ENCODE results near the gene ST3GAL2.

Gene ST3GAL2

GRCh38 chr16:70402916-70403659 lies 35.8 kb downstream of the ST3GAL2 start:
- Histone ChIP-seq H3K4me3 (peak overlapping the region in 3 of 10 experiments; percentile 13 to 21 (median 18); a peak in 3 of 20 replicates), H3K36me3 (peaks cover 25 to 44% (median 31%) of the 10 kb centered on the region in 11 experiments), H3K4me1 (peaks cover 45 to 81% (median 71%) of the 10 kb centered on the region in 10 experiments), H3K9me3 (replicated peaks in 1 of 11) (peaks cover 0 to 4% (median 0%) of the 10 kb centered on the region in 11 experiments; a peak in 1 of 22 replicates), H3K9ac (peak overlapping the region in 2 of 11 experiments; percentile 57 to 64; a peak in 1 of 22 replicates), H3K27ac (peak overlapping the region in 6 of 11 experiments; percentile 60 to 82 (median 70); a peak in 9 of 22 replicates), H3K27me3 (peaks cover 0 to 88% (median 0%) of the 10 kb centered on the region in 11 experiments; a peak in 9 of 22 replicates), H4K20me1 (peaks cover 45 to 99% (median 81%) of the 10 kb centered on the region in 11 experiments), H3K4me2 (peak overlapping the region; percentile 61 to 97 (median 82))
- TF ChIP-seq Cebpa-rat (IDR thresholded peaks at IDR 0.05): peak in 10 of 11 experiments; percentile 26 to 90 (median 82); a peak in 16 of 22 replicates

- Histone ChIP-seq H3K9me3 (replicated peaks in 1 of 11) (no peaks in the 10 kb centered on the region), H3K4me1 (peaks cover 26 to 55% (median 40%) of the 10 kb centered on the region in 10 experiments), H3K4me2 (no peak overlapping the region), H3K36me3 (peaks cover 33 to 51% (median 44%) of the 10 kb centered on the region in 11 experiments), H4K20me1 (peaks cover 41 to 98% (median 69%) of the 10 kb centered on the region in 11 experiments), H3K27me3 (peaks cover 0 to 62% (median 0%) of the 10 kb centered on the region in 11 experiments; a peak in 8 of 22 replicates), H3K4me3 (no peak overlapping the region), H3K9ac (peak overlapping the region in 1 of 11 experiments; percentile 24; a peak in 1 of 22 replicates), H3K27ac (peak overlapping the region in 1 of 11 experiments; percentile 10; a peak in 1 of 22 replicates)
- no peak for TF ChIP-seq Cebpa-rat (IDR thresholded peaks at IDR 0.05)
Observed at GRCh38 chr16:70399951-70400350, 38.9 kb downstream of the ST3GAL2 start.

GRCh38 chr16:70399381-70399780 lies 39.5 kb downstream of the ST3GAL2 start:
- no peak for TF ChIP-seq Cebpa-rat (IDR thresholded peaks at IDR 0.05)
- H3K4me2 ChIP-seq: no peak overlapping the region
- peaks cover 39 to 57% (median 50%) of the 10 kb centered on the region in 11 experiments for H3K36me3 ChIP-seq
- H3K4me3 ChIP-seq: no peak overlapping the region
- peak overlapping the region in 2 of 11 experiments; percentile 24 to 38; a peak in 2 of 22 replicates for H3K9ac ChIP-seq
- H3K4me1 ChIP-seq: peaks cover 20 to 49% (median 34%) of the 10 kb centered on the region in 10 experiments
- H3K27me3 ChIP-seq: peaks cover 0 to 62% (median 0%) of the 10 kb centered on the region in 11 experiments; a peak in 8 of 22 replicates
- H3K27ac ChIP-seq: peak overlapping the region in 1 of 11 experiments; percentile 10; a peak in 1 of 22 replicates
- H4K20me1 ChIP-seq: peaks cover 41 to 99% (median 74%) of the 10 kb centered on the region in 11 experiments
- no peaks in the 10 kb centered on the region for H3K9me3 ChIP-seq (replicated peaks in 1 of 11)

DNA sequence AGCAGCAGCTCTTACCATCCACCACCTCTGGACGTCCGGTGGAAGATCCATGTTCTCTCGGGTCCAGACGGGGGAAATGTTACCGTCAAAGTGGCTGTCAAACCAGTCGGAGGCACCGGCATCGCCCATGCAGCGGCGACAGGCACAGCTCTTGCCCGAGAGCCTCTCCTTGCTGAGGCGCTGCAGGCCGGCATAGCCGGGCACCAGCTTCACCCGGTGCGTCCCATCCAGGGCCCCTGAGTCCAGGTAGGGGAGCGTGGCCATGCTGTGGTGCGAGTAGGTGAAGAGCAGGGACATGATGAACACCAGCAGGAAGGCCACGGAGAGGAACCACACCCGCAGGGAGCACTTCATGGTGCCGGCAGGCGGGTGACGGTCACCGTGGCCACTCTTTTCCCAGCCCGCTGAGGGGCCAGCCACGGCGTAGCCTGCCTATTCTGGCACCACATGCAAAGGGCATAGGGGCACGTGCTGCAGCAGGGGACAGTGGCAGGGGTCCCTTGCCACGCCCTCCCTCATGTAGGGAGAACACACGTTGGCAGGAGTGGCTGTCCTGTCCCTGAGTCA lies 40.6 kb downstream of the ST3GAL2 start:
- Histone ChIP-seq H3K4me1 (peaks cover 9 to 38% (median 23%) of the 10 kb centered on the region in 10 experiments), H3K4me2 (no peak overlapping the region), H3K27me3 (peaks cover 0 to 54% (median 0%) of the 10 kb centered on the region in 11 experiments; a peak in 8 of 22 replicates), H3K4me3 (no peak overlapping the region), H4K20me1 (peaks cover 32 to 100% (median 69%) of the 10 kb centered on the region in 11 experiments), H3K9me3 (replicated peaks in 1 of 11) (no peaks in the 10 kb centered on the region), H3K27ac (no peak overlapping the region), H3K9ac (no peak overlapping the region), H3K36me3 (peaks cover 50 to 68% (median 60%) of the 10 kb centered on the region in 11 experiments)
- TF ChIP-seq Cebpa-rat (IDR thresholded peaks at IDR 0.05): no peak

DNA sequence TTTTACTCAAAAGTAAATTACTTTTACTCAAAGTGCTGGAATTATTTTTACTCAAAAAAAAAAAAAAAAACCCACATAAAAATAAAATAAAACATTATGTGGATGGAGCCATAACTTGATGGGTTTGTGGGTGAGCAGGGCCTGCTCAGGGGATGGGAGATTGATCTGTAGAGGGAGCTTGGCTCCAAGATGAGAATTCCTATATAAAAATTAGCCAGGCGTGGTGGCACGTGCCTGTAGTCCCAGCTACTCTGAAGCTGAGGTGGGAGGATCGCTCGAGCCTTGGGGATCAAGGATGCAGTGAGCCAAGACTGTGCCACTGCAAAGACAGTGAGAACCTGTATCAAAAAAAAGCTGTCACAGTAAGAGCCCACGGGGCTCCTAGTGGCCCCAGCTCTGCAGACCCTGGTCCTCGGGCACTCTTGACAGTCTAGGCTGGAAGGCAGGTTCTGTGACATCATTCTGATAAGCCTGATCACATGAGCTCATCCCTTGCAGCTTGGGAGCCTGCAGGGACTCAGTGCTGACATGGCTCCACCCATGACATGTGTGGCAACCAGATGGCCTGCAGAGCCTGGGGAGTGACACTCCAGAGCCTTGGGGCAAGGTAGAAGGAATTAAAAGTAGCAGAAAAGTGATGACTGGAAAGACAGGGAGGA lies 42.5 kb downstream of the ST3GAL2 start:
- TF ChIP-seq Cebpa-rat (IDR thresholded peaks at IDR 0.05): no peak
- no peak overlapping the region for H3K27ac ChIP-seq
- peaks cover 0 to 32% (median 16%) of the 10 kb centered on the region in 10 experiments; a peak in 17 of 20 replicates for H3K4me1 ChIP-seq
- no peak overlapping the region for H3K4me2 ChIP-seq
- no peaks in the 10 kb centered on the region for H3K9me3 ChIP-seq (replicated peaks in 1 of 11)
- peaks cover 0 to 38% (median 0%) of the 10 kb centered on the region in 11 experiments; a peak in 7 of 22 replicates for H3K27me3 ChIP-seq
- H3K9ac ChIP-seq: no peak overlapping the region
- no peak overlapping the region for H3K4me3 ChIP-seq
- peaks cover 23 to 99% (median 57%) of the 10 kb centered on the region in 11 experiments for H4K20me1 ChIP-seq
- peaks cover 60 to 84% (median 73%) of the 10 kb centered on the region in 11 experiments for H3K36me3 ChIP-seq

- TF ChIP-seq Cebpa-rat (IDR thresholded peaks at IDR 0.05): no peak
- H3K4me1 ChIP-seq: peaks cover 0 to 24% (median 11%) of the 10 kb centered on the region in 10 experiments; a peak in 14 of 20 replicates
- no peak overlapping the region for H3K9ac ChIP-seq
- H3K4me3 ChIP-seq: no peak overlapping the region
- no peak overlapping the region; a peak in 1 of 22 replicates for H3K27ac ChIP-seq
- peaks cover 13 to 98% (median 48%) of the 10 kb centered on the region in 11 experiments; a peak in 21 of 22 replicates for H4K20me1 ChIP-seq
- peaks cover 0 to 29% (median 0%) of the 10 kb centered on the region in 11 experiments; a peak in 7 of 22 replicates for H3K27me3 ChIP-seq
- H3K36me3 ChIP-seq: peaks cover 54 to 84% (median 71%) of the 10 kb centered on the region in 11 experiments
- no peaks in the 10 kb centered on the region for H3K9me3 ChIP-seq (replicated peaks in 1 of 11)
- no peak overlapping the region for H3K4me2 ChIP-seq
Observed at GRCh38 chr16:70395345-70395901, 43.5 kb downstream of the ST3GAL2 start.

- Histone ChIP-seq H3K9me3 (replicated peaks in 1 of 11) (no peaks in the 10 kb centered on the region), H3K4me1 (peaks cover 0 to 24% (median 10%) of the 10 kb centered on the region in 10 experiments; a peak in 14 of 20 replicates), H3K27me3 (peaks cover 0 to 23% (median 0%) of the 10 kb centered on the region in 11 experiments; a peak in 7 of 22 replicates), H3K27ac (no peak overlapping the region; a peak in 1 of 22 replicates), H3K9ac (peak overlapping the region in 1 of 11 experiments; percentile 31; a peak in 1 of 22 replicates), H3K36me3 (peaks cover 51 to 84% (median 70%) of the 10 kb centered on the region in 11 experiments), H3K4me3 (no peak overlapping the region), H3K4me2 (no peak overlapping the region), H4K20me1 (peaks cover 7 to 98% (median 42%) of the 10 kb centered on the region in 11 experiments; a peak in 21 of 22 replicates)
- TF ChIP-seq Cebpa-rat (IDR thresholded peaks at IDR 0.05): no peak
Observed at GRCh38 chr16:70394853-70395252, 44.0 kb downstream of the ST3GAL2 start.

GRCh38 chr16:70393662-70394061 lies 45.2 kb downstream of the ST3GAL2 start:
- Histone ChIP-seq H3K4me3 (no peak overlapping the region), H3K4me2 (no peak overlapping the region), H3K27ac (no peak overlapping the region), H4K20me1 (peaks cover 6 to 92% (median 30%) of the 10 kb centered on the region in 11 experiments; a peak in 18 of 22 replicates), H3K4me1 (peaks cover 0 to 17% (median 10%) of the 10 kb centered on the region in 10 experiments; a peak in 14 of 20 replicates), H3K9ac (no peak overlapping the region), H3K36me3 (peaks cover 49 to 84% (median 65%) of the 10 kb centered on the region in 11 experiments), H3K9me3 (replicated peaks in 1 of 11) (no peaks in the 10 kb centered on the region), H3K27me3 (peaks cover 0 to 11% (median 0%) of the 10 kb centered on the region in 11 experiments; a peak in 4 of 22 replicates)
- no peak for TF ChIP-seq Cebpa-rat (IDR thresholded peaks at IDR 0.05)

All from BLaER1 treated with 17β-estradiol and CSF1 and Interleukin-3, amounts not matched to agents 10 nM and 100 nM (cell line).